Right lobe of liver (tissue), 6 donors: ENCODE measurements around the gene DNMBP. TPM values are rescaled to one million over a fixed set of nuclear protein-coding genes. Genes with fewer than 3 reads are reported as not detected.

ENCODE experiments used
- ATAC-seq, 4 donors: fragments of 200-7000 bp; cut with Tn5 transposase; one replicate each; pipeline ENCODE4 v1.9.1; 2020; ENCODE audit warnings: mild to moderate bottlenecking in 4 of 4, moderate library complexity in 4 of 4
- DNase-seq, 3 donors: peaks; one replicate each; pipeline ENCODE4 v3.0.0-alpha.2; 2020
- H3K27ac ChIP-seq, 3 donors: fragments of 200-600 bp; one replicate each; pipeline ENCODE4 v1.8.0; 2022
- H3K27me3 ChIP-seq, 2 donors: fragments of 200-600 bp; one replicate each; pipeline ENCODE4 v1.8.0; 2022
- H3K36me3 ChIP-seq, 4 donors: fragments of 200-600 bp; sonication (generic) in 1 of 4; one replicate each; pipeline versions ENCODE4 v1.5.1 to v1.8.0; 2017 to 2022; ENCODE audit warnings: control low read depth in 1 of 4
- H3K4me1 ChIP-seq, 4 donors: fragments of 200-600 bp; sonication (generic) in 1 of 4; one replicate each; pipeline versions ENCODE4 v1.5.1 to v1.8.0; 2017 to 2022; ENCODE audit warnings: control low read depth in 1 of 4
- H3K4me3 ChIP-seq, 3 donors: fragments of 200-600 bp; one replicate each; pipeline ENCODE4 v1.8.0; 2022
- H3K9me3 ChIP-seq, 4 donors: fragments of 200-600 bp; sonication (generic) in 1 of 4; one replicate each; pipeline versions ENCODE4 v1.5.1 to v1.8.0; 2017 to 2022; ENCODE audit warnings: control low read depth in 1 of 4
- CTCF ChIP-seq, 4 donors: fragments of 200-600 bp in 3 of 4; fragments of 450-650 bp in 1 of 4; IDR thresholded peaks; one replicate each; pipeline versions ENCODE4 v1.5.1 to v1.8.0; 2016 to 2022; ENCODE audit warnings: antibody characterized with exemption in 4 of 4, mild to moderate bottlenecking in 2 of 4
- POLR2A ChIP-seq: fragments of 450-650 bp; IDR thresholded peaks from one replicate; pipeline ENCODE4 v1.6.1; 2017; ENCODE audit warnings: antibody characterized with exemption, mild to moderate bottlenecking
- WGBS: methylation state at CpG from one replicate; pipeline ENCODE4 v1.1.6; 2018; ENCODE audit warnings: low coverage, low lambda C conversion rate; ENCODE audit not compliant: insufficient coverage; ENCODE audit errors: missing lambda C conversion rate; 5-methylcytosine and 5-hydroxymethylcytosine counted together
- intact Hi-C, 2 donors: fragments of 100-400 bp; cut with DNase I; formaldehyde crosslinking; loops; one replicate each; pipeline versions ENCODE4 v1.11.2 to v1.14.1; 2022
- total RNA-seq, 6 experiments: library from RNA; depleted of rRNA in 2 of 6; stranded (reverse); fragments of >200 nt in 2 of 6; fragmentation: NEBNext Ultra II Directional in 3 of 6; extraction: Animal tissue kit (Norgen Biotek cat#: 25700) in 3 of 6; gene quantifications; one replicate each; pipeline versions ENCODE4 v1.1.0 to v1.2.4, GENCODE V29; 2016 to 2023
- donor health status: DM: no; HTN: yes; CAD: no.
- donor health status: DM: no; HTN: no; CAD: no.
- donor health status: DM: no; HTN: no; CAD: no.
- donor health status: DM: no; HTN: yes; CAD: no.
- donor health status: DM: no; HTN: yes; CAD: no.

DNMBP gene
- total RNA-seq, 6 experiments from 2014 or later = 7.9 to 12.7 (median 9.9) TPM

GRCh38 chr10:100033766-100034418, 24.1 kb upstream of the DNMBP start:
- Histone ChIP-seq H3K9me3 (no peaks in the 10 kb centered on the region), H3K4me3 (no peak overlapping the region), H3K4me1 (peaks cover 0 to 8% (median 0%) of the 10 kb centered on the region in 4 donors), H3K36me3 (no peaks in the 10 kb centered on the region), H3K27me3 (no peaks in the 10 kb centered on the region), H3K27ac (no peak overlapping the region)
- TF ChIP-seq CTCF (IDR thresholded peaks at IDR 0.05) (no peak), POLR2A (no peak)
- intact Hi-C loops = no loop called here
- WGBS = 75% methylated on average over 1 of the region's 1 CpG
- DNase-seq = no peak
- no peak for ATAC-seq

GRCh38 chr10:100027416-100027815, 17.7 kb upstream of the DNMBP start:
- H3K27me3 ChIP-seq = no peaks in the 10 kb centered on the region
- 100% methylated on average over 1 of the region's 1 CpG for WGBS

GRCh38 chr10:100025576-100025975, 15.8 kb upstream of the DNMBP start:
- intact Hi-C loops = no loop called here
- 94% methylated on average over 4 of the region's 5 CpGs for WGBS
- no peaks in the 10 kb centered on the region for H3K4me1 ChIP-seq
- ATAC-seq (no peak), DNase-seq (no peak)
- H3K4me3 ChIP-seq = no peak overlapping the region
- TF ChIP-seq POLR2A = no peak
- TF ChIP-seq CTCF (IDR thresholded peaks at IDR 0.05) = no peak
- H3K36me3 ChIP-seq = no peaks in the 10 kb centered on the region
- H3K9me3 ChIP-seq = no peaks in the 10 kb centered on the region
- no peaks in the 10 kb centered on the region for H3K27me3 ChIP-seq
- H3K27ac ChIP-seq = no peak overlapping the region

More at GRCh38 chr10:100027416-100027815, 17.7 kb upstream of the DNMBP start:
- DNase-seq (no peak), ATAC-seq (no peak)
- H3K9me3 ChIP-seq = no peaks in the 10 kb centered on the region
- H3K27ac ChIP-seq = no peak overlapping the region
- no peak overlapping the region for H3K4me3 ChIP-seq
- H3K4me1 ChIP-seq = no peaks in the 10 kb centered on the region
- TF ChIP-seq POLR2A (no peak), CTCF (IDR thresholded peaks at IDR 0.05) (no peak)
- intact Hi-C loops = no loop called here
- no peaks in the 10 kb centered on the region for H3K36me3 ChIP-seq

GRCh38 chr10:100024748-100025147, 15.0 kb upstream of the DNMBP start:
- Histone ChIP-seq H3K27ac (no peak overlapping the region), H3K36me3 (no peaks in the 10 kb centered on the region), H3K4me3 (no peak overlapping the region), H3K27me3 (no peaks in the 10 kb centered on the region), H3K4me1 (no peaks in the 10 kb centered on the region), H3K9me3 (no peaks in the 10 kb centered on the region)
- ATAC-seq = no peak
- intact Hi-C loops = no loop called here
- 92% methylated on average over 11 of the region's 11 CpGs for WGBS
- TF ChIP-seq POLR2A = no peak
- TF ChIP-seq CTCF (IDR thresholded peaks at IDR 0.05) = no peak
- no peak for DNase-seq
